ENCODE results near the gene SLC9A5.
A peak's percentile ranks its signal among the peaks of the same experiment; 100 is the strongest.

SLC9A5 gene

GRCh38 chr16:67257486-67258160 is 8.8 kb downstream of the SLC9A5 start:
- no peak for DNase-seq

DNA sequence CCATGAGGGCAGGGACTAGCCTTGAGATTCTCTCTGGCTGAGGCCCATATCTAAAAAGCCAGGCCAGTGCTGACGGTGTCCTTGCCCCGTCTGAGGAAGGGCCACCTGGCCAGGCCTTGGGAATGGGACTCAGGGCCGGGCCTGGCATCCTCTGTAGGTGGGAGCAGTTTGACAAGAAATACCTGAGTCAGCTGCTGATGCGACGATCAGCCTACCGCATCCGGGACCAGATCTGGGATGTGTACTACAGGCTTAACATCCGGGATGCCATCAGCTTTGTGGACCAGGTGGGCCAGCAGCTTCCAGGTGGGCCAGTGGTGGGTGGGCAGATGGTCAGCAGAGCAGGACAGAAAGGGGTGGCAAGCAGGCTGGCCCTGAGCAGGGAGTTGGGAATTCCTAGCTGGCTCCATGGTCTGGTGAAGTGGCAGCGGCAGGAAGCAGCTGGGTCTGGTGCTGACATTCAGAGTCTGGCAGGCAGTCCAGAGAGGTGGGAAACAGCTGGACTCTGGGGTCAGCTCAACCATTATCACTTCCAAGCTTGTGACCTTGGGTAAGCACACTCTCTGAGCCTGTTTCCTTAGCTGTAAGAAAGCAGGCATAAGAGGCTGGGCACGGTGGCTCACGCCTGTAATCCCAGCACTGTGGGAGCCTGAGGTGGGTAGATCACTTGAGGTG is 9.5 kb downstream of the SLC9A5 start:
- no peak for DNase-seq

- peak; percentile 21 for DNase-seq
Observed at GRCh38 chr16:67259705-67260104, 10.9 kb downstream of the SLC9A5 start.

- peak; percentile 70 for DNase-seq
Observed at GRCh38 chr16:67260426-67261063, 11.8 kb downstream of the SLC9A5 start.

GRCh38 chr16:67263201-67263600 is 14.4 kb downstream of the SLC9A5 start:
- no peak for DNase-seq

DNA sequence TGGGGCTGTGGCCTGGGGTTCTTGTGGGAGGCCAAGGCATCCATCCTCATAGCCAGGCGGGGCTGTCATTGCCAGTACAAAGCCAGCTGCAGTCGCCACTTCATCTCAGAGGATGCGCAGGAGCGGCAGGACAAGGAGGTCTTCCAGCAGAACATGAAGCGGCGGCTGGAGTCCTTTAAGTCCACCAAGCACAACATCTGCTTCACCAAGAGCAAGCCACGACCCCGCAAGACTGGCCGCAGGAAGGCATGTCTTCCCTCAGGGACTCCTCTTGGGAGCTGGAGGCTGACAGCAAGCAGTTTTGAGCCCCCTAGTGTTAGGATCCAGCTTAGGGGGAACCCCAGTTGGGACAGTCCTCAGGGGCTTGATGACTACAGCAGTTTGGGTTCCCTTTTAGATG is 15.5 kb downstream of the SLC9A5 start:
- no peak for DNase-seq

DNA sequence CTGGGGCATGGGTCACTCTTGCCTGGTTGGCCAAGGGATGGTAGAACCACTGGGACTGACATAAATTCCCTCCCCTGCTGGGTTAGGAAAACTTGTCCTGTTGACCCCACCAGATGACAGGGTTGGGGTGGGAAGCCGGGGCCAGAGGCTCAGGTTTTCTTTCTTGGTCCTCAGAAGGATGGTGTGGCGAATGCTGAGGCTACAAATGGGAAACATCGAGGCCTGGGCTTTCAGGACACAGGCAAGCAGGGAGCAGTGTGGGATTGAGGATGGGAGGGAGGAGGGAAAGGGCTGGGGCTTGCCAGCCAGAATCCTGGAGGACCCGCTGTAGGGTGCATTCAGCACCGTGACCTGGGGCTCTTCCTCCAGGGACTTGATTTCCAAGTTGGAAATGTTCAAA is 16.1 kb downstream of the SLC9A5 start:
- DNase-seq = no peak

DNA sequence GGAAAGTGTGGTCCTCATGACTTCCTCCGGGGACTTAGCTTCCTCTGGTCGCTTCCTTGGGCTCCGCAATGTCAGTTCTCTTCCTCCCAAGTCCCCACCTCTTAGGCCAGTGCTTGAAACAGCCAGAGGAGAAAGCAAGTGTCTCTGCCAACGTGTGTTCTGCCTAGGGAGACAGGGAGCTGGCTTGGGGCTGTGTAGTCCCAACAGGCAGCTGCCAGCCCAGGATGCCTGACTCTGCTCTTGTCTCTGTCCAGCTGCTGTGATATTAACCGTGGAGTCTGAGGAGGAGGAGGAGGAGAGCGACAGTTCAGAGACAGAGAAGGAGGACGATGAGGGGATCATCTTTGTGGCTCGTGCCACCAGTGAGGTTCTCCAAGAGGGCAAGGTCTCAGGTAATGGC is 17.1 kb downstream of the SLC9A5 start:
- DNase-seq = no peak

DNA sequence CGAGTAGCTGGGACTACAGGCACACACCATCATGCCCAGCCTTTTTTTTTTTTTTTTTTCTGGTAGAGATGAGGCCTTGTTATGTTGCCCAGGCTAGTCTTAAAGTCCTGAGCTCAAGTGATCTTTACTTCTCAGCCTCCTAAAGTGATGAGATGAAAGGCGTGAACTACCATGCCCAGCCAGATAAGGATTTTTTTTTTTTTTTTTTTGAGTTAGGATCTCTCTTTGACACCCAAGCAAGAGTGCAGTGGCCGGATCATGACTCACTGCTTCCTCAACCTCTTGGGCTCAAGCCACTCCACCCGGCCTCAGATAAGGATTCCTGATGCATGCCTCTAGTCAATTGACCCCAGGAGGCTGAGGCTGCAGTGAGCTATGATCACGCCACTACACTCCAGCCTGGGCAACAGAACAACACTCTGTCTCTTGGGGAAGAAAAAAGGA is 19.4 kb downstream of the SLC9A5 start:
- no peak for DNase-seq

DNA sequence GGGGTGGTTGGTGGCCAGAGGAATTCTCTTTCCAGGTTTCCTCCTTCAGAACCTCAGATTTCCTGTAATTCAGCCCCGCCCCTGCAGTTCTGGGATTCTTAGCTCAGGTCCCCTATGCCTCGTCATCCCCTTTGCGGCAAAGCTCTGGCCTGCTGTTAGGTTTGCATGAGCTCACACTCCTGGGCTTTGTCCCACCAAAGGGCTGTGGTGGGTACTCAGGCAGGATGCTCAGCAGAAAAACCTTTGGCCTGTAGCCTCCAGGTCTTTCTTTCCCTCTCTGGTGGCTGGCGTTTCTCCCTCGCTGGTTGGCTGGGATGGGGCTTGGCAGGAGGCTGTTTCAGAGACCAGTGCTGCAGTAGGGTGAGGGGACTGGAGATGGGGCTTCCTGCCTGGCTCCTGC is 21.0 kb downstream of the SLC9A5 start:
- no peak for DNase-seq

DNA sequence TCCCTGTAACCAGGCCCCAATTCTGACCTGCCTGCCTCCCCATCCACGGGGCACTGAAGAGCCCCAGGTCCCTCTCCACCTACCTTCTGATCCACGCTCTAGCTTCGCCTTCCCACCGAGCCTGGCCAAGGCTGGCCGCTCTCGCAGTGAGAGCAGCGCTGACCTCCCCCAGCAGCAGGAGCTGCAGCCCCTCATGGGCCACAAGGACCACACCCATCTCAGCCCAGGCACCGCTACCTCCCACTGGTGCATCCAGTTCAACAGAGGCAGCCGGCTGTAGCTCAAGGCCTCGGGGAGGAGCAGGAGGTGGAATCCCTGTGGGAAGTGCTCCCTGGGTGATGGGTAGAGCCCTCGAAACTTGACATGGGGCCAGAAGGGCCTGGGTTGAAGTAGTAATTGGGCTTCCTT is 22.2 kb downstream of the SLC9A5 start:
- DNase-seq = no peak

GRCh38 chr16:67271446-67271845 is 22.7 kb downstream of the SLC9A5 start:
- no peak for DNase-seq

DNA sequence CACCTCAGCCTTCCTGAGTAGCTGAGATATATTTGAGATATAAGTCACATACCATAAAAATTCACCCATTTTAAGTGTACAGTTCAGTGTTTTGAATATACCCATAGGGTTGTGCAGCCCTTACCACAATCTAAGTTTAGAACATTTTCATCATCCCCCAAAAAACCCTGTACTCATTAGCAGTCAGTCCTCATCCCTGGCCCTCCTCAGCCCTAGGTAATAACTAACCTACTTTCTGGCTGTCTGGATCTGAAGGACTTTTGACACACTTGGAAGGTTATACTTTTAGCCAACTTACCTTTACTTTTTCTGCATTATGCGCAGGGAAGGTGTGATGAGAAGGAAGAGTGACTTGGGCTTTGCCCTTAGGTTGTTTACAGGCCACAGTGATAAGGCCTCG is 26.5 kb downstream of the SLC9A5 start:
- DNase-seq = no peak

DNA sequence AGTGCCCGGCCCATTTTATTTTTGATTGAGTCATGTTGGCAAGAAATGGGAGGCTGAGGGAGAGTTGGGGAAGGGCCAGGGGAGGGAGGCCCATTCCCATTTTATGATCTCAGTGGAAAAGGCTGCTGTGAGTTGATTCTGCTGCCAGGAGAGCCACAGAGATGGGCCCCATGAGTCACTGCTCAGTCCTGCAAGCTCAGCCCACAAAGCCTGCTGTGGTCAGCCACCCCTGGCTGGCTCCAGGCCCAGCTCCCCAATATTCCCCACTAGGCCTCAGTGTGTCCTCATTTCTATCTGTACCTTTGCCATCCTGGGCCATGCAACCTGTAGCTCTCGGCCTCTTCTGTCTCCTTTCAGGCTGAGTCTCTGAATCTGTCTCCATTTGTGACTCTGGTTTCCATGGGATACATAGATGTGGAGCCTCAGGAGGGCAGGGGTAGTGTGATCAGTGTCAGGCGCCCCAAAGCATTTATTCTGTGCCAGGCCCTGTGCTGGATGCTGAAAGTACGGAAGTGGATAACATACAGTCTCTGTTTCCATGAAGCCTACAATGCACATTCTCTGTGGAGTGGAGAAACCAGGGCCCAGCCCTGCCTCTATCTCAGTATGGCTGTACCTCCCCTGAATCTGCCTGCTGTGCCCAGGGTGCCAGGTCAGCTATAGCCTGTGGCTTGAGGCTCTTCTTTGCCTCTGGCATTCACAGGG is 28.7 kb downstream of the SLC9A5 start:
- DNase-seq = no peak

DNA sequence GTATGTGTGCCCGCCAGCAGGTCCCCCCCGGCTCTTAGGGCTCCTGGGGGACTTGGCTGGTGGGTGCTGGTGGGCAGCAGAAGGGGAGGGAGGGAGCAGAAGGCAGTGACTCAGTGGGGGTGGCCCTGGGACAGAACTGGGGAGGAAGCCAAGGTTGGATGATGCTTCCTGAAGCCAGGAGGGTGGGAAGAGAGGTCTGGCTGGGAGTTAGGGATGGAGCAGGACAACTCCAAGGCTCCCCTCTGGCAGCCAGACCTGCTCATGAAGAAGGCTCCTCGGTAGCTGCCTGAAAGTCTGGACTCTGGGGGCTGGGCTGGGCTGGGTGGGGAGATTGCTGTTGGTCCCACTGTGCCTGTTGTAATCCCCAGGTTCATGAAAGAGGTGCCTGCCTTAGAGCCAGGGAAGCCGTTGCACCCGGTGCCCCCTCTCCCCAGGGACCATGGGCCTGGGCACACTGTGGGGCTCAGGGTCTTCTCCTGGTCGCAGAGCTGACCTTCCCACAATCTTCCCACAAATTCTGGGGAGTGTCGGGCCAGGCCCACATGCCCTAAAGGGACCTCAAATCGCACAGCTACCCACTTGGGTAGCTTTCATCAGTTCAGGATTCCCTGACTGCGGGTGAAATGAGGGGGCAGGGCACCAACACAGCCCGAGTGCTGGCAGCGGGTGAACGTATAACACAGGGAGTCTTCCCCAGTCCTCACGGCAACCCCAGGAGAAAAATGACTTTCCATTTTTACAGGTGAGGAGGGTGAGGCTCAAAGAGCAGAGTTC is 29.4 kb downstream of the SLC9A5 start:
- no peak for DNase-seq

- peak; percentile 69 for DNase-seq
Observed at GRCh38 chr16:67278773-67279295, 30.1 kb downstream of the SLC9A5 start.

DNA sequence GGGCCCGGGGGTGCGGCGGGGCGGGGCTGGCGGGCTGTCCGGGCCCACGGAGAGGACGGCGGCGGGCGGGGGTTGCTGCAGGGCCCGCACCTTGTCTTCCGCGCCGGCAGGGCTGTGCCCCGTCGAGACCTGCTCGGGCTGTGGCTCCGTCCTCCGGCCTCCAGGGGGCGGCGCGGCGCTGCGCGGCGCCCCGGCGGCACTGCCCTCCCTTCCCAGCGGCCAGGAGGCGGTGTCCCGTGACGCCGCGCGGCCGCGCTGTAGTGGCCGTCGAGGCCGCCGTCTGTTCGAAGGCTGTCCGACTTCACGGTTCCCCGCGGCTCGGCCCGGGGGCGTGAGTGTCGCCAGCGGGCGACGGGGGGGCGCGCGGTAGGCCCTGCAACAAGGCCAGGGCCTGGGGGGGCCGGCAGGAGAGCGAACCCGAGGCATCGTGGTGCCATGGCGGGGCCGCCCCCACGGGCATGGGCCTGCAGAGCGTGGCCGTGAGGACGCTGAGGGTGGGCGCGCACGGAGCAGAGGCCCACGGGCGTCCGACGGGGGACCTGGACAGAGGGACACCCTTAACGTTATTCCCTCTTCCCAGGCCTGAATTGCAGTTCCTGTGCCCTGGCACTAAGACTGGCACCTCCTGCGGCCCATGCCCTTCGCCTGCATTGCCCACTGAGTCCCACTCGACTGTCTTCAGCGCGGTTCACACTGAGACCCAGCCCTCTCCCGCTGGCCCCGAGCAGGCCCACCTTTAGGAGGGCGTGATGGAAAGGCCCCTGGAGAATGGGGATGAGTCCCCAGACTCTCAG is 30.7 kb downstream of the SLC9A5 start, which contains the start of gene PLEKHG4:
Gene PLEKHG4, plus strand, starts transcription at position 237 of the 794 bp plus-strand sequence. Its CDS starts 513 bp downstream, at position 750.
- peak; percentile 84 for DNase-seq

DNA sequence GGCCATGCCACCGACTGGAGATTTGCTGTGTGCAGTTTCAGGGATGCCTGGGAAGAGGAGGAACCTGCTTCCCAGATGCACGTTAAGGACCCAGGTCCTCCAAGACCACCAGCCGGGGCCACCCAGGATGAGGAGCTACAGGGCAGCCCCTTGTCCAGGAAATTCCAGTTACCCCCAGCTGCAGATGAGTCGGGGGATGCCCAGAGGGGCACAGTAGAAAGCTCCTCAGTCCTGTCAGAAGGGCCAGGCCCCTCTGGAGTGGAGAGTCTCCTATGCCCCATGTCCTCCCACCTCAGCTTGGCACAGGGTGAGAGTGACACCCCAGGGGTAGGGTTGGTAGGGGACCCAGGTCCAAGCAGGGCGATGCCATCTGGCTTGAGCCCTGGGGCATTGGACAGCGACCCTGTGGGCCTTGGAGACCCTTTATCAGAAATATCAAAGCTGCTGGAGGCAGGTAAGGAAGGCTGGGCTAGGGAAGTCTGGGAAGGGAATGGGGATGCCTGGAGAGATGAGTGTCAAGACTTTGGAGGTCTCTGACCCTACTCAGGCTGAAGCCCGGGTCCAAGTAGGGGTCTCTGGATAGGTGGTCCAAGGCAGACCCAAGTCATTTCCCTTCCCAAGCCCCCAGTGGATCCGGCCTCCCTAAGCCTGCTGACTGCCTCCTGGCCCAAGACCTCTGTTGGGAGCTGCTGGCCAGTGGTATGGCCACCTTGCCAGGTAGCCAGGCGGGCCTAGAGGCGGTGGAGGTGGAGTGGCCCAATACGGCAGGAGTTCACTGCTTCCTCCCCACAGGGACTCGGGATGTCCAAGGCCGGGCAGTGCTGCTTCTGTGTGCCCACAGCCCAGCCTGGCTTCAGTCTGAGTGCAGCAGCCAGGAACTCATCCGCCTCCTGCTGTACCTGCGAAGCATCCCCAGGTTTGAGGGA is 31.6 kb downstream of the SLC9A5 start:
- DNase-seq = no peak

DNA sequence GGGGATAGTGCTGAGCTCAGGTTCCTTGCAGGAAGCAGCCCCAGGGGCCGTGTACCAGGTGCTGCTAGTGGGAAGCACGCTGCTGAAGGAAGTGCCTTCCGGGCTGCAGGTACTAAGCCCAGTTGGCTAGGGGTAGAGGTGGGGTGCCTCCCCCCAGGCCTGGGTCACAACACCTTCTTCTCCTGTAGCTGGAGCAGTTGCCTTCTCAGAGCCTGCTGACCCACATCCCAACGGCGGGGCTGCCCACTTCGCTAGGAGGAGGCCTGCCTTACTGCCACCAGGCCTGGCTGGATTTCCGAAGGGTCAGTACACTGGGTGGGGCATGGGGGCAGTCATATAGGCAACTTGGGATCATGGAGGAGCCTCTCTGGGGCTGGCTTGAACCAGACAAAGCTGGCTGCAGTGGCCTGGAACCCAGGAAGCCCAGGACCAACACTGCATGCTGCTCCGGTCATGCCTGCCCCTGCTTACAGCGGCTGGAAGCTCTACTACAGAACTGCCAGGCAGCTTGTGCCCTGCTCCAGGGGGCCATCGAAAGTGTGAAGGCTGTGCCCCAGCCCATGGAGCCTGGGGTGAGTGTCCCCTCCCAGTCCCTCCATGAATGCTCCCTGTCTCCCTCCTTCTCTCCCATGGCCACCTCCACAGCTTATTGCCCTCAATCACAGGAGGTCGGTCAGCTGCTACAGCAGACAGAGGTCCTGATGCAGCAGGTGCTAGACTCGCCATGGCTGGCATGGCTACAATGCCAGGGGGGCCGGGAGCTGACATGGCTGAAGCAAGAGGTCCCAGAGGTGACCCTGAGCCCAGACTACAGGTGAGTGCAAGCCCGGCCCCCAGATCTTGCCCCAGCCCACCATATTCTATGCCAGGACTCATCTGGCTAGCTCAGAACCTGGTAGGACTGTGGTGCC is 33.0 kb downstream of the SLC9A5 start:
- no peak for DNase-seq

Data from NCI-H82 (cell line).